Measurements from ENCODE around the gene FBXO24.
"Not testable (repeated sequence)": the region's sequence is repeated elsewhere in the genome, so short reads cannot be mapped to it uniquely, and the experiment has no call there.

Gene FBXO24, protein sequence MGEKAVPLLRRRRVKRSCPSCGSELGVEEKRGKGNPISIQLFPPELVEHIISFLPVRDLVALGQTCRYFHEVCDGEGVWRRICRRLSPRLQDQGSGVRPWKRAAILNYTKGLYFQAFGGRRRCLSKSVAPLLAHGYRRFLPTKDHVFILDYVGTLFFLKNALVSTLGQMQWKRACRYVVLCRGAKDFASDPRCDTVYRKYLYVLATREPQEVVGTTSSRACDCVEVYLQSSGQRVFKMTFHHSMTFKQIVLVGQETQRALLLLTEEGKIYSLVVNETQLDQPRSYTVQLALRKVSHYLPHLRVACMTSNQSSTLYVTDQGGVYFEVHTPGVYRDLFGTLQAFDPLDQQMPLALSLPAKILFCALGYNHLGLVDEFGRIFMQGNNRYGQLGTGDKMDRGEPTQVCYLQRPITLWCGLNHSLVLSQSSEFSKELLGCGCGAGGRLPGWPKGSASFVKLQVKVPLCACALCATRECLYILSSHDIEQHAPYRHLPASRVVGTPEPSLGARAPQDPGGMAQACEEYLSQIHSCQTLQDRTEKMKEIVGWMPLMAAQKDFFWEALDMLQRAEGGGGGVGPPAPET

DNA sequence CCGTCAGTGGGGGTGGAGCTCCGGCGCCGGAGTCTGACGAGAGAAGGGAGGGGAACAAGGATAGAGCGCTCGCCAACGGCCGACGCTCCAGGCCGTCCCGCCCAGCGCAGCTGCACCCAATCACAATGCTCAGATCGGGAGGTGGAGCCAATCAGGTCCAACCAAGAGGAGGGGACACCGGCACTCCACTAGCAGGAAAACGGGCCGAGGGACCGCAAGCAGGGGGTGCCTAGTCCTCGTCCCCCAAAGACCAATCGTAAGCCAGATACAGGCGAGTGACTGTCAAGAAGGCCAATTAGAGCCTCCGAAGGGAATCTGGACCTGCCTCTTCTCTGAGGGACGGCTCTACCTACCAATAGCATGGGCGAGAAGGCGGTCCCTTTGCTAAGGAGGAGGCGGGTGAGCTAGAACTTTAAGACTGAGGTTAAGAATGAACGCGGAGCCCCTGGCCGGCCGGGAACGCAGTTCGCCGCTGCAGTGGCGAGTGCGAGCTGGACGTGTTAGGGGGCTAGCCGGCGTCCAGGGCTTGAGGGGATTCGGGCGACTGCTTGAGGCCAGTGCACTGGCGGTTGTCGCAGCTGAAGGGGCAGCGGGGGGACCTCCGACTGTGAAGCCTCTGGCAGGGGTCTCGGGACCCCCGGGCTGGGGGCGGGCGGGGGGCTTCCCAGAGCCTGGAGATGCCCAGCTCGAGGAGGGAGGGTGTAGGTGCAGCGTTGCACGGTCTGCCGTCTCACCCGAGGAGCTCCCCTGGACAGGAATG is at the start of gene FBXO24:
Gene FBXO24, plus strand, starts transcription at position 63 of the 760 bp plus-strand sequence. Its CDS starts 298 bp downstream, at position 361.
- peak within 1 kb of the TSS; percentile 96 for H3K4me3 ChIP-seq (ENCODE audit: control insufficient read depth, low read depth, low read length)
- DNase-seq (ENCODE audit: low read depth): peak; percentile 100
- TF ChIP-seq, protein P1, sequence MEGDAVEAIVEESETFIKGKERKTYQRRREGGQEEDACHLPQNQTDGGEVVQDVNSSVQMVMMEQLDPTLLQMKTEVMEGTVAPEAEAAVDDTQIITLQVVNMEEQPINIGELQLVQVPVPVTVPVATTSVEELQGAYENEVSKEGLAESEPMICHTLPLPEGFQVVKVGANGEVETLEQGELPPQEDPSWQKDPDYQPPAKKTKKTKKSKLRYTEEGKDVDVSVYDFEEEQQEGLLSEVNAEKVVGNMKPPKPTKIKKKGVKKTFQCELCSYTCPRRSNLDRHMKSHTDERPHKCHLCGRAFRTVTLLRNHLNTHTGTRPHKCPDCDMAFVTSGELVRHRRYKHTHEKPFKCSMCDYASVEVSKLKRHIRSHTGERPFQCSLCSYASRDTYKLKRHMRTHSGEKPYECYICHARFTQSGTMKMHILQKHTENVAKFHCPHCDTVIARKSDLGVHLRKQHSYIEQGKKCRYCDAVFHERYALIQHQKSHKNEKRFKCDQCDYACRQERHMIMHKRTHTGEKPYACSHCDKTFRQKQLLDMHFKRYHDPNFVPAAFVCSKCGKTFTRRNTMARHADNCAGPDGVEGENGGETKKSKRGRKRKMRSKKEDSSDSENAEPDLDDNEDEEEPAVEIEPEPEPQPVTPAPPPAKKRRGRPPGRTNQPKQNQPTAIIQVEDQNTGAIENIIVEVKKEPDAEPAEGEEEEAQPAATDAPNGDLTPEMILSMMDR (IDR thresholded peaks at IDR 0.05; ENCODE audit: control insufficient read depth, insufficient read depth, low read depth, low read length, missing control alignments): no peak

DNA sequence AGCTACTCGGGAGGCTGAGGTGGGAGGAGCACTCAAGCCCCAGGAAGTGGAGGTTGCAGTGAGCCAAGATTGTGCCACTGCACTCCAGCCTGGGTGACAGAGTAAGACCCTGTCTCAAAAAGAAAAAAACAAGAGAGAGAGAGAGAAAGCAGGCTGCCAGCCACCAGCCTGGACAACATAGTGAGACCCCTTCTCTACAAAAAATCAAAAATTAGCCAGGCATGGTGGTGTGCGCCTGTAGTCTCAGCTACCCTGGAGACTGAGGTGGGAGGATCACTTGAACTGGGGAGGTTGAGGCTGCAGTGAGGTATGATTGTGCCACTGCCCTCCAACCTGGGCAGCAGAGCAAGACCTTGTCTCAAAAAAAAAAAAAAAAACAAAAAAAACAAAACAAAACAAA is 49.4 kb upstream of the FBXO24 start:
- not testable (repeated sequence) for H3K4me3 ChIP-seq (ENCODE audit: control insufficient read depth, low read depth, low read length)

DNA sequence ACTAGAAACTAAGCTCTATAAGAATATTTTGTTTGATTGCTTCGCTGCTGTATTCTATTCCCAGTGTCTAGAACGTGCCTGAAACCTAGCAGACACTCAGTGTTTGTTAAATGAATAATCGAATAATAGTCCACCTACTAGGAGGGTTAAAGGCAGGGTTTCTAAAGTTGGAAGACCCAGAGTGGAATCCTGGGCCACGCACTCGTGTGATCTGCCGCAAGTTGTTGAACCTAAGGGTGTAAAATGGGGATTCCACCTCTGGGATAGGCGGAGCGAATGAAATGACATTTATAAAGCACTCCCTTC is 47.8 kb upstream of the FBXO24 start:
- DNase-seq (ENCODE audit: low read depth): no peak
- peak overlapping the region; percentile 38 for H3K4me3 ChIP-seq (ENCODE audit: control insufficient read depth, low read depth, low read length)
- TF ChIP-seq, protein P1 (IDR thresholded peaks at IDR 0.05; ENCODE audit: control insufficient read depth, insufficient read depth, low read depth, low read length, missing control alignments): no peak

More for the DNA sequence above, 49.4 kb upstream of the FBXO24 start:
- not testable (repeated sequence) for DNase-seq (ENCODE audit: low read depth)

DNA sequence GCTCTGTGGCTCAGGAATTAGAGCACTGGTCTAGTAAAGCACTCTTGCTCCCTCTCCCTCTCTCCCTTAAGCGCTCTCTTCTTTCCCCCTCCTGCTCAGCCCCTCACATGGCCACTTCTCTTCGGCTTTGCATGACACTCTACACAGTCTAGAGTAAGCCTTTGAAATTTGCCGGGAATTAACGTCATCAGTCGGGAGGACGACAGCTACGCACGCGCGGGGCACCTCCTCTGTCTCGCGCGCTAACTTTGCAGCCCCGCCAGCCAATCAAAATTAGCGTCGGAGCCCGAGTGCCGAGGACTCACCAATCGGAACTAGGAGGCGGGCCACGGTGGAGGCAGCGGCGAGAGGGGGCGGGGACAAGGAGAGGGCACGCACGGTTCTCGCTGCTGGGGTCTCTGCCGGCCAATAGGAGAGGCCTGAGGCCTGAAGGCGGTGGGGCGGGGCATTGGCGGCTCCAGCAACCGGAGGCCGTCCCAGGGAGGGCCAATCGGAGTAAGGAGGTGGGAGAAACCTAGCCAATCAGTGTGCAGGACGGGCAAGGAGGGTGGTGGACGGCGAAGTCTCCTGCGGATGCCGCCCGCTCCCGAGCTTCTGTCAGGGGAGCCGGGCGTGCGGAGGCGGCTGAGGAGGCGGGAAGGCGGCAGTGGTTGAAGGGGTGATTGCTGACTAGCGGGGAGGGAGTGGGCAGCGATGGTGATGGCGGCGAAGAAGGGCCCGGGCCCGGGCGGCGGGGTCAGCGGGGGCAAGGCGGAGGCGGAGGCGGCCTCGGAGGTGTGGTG is 47.3 kb upstream of the FBXO24 start, which contains the start of gene AGFG2:
Gene AGFG2, plus strand, starts transcription at position 550 of the 782 bp plus-strand sequence. Its CDS starts 144 bp downstream, at position 694.
- DNase-seq (ENCODE audit: low read depth): peak; percentile 96
- TF ChIP-seq, protein P1 (IDR thresholded peaks at IDR 0.05; ENCODE audit: control insufficient read depth, insufficient read depth, low read depth, low read length, missing control alignments): no peak
- peak within 1 kb of the TSS; percentile 76 for H3K4me3 ChIP-seq (ENCODE audit: control insufficient read depth, low read depth, low read length)

DNA sequence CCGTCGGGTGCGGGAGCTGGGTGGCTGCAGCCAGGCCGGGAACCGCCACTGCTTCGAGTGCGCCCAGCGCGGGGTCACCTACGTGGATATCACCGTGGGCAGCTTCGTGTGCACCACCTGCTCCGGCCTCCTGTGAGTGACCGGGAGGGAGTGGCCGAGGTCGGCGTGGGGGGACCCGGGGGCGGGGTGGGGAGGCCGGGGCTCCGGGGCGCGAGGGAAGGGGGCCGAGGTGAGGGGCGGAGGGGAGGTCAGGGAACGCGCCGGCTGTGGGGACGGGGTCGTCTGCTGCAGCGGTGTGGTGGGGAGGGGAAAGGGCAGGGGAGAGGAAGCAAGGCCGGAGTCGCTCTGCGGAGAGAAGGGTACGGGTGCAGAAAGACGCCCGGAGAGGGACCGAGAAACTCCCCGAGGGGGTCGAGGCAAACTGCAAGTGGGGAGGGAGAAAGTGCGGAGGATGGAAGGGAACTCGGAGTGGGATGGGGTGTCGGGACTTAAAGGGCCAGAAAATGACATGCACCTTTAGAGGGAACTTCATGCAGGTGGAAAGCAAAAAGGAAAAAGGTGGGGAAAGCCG is 46.6 kb upstream of the FBXO24 start:
- TF ChIP-seq, protein P1 (IDR thresholded peaks at IDR 0.05; ENCODE audit: control insufficient read depth, insufficient read depth, low read depth, low read length, missing control alignments): no peak
- H3K4me3 ChIP-seq (ENCODE audit: control insufficient read depth, low read depth, low read length): peak overlapping the region; percentile 76
- DNase-seq (ENCODE audit: low read depth): no peak

DNA sequence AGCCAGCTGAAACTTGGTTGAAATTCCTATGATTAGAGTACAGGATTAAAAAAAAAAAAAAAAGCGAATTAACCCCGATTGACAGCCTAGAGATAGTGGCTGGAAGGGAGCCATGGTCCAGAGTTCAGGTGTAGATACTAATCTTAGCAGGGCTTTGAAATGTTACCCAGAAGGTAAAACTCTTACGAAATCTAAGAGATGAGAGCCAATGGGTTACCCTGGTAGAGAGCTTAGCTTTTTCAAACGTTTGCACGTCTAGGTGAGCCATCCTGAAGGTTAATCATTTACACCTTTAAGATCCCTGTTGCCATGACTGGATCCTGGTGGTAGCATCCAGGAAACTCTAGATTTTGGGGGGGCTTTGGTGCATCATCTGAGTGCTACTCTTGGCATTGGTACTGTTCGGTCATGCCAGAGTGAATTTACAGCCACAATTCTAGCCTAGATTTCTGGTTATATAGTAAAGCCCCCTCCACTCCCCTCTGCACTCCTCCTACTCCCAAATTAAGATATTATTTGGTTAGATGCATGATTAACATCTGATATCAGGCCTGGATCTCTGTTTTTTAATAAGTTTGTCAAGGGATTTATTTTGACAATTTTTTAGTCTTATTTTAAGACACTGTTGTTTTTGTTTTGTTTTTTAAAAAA is 45.9 kb upstream of the FBXO24 start:
- DNase-seq (ENCODE audit: low read depth): no peak
- H3K4me3 ChIP-seq (ENCODE audit: control insufficient read depth, low read depth, low read length): peak overlapping the region; percentile 76
- TF ChIP-seq, protein P1 (IDR thresholded peaks at IDR 0.05; ENCODE audit: control insufficient read depth, insufficient read depth, low read depth, low read length, missing control alignments): no peak

DNA sequence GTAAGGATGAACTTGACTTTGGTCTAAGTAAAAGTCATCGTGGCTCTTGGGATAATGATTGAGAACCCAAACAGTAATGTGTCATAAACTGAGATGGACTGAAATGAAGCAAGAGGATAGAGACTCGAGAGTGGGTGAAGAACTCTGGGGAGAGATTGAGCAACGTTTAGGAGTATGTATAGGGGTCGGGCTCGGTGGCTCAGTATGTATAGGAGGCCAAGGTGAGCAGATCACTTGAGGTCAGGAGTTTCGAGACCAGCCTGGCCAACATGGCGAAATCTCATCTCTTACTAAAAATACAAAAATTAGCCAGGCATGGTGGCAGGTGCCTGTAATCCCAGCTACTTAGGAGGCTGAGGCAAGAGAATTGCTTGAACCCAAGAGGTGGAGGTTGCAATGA is 44.8 kb upstream of the FBXO24 start:
- H3K4me3 ChIP-seq (ENCODE audit: control insufficient read depth, low read depth, low read length): not testable (repeated sequence)

More for the DNA sequence above, 44.8 kb upstream of the FBXO24 start:
- not testable (repeated sequence) for DNase-seq (ENCODE audit: low read depth)

Data from AG09309 (cell line).